Measurements from ENCODE around the gene TMEM72. TPM values are rescaled to one million over a fixed set of nuclear protein-coding genes. Genes with fewer than 3 reads are reported as not detected.
A peak's percentile ranks its signal among the peaks of the same experiment; 100 is the strongest.

Gene TMEM72
- total and polyA plus RNA-seq, 8 donors, result 1.2 to 7.7 (median 2.4) TPM

DNA sequence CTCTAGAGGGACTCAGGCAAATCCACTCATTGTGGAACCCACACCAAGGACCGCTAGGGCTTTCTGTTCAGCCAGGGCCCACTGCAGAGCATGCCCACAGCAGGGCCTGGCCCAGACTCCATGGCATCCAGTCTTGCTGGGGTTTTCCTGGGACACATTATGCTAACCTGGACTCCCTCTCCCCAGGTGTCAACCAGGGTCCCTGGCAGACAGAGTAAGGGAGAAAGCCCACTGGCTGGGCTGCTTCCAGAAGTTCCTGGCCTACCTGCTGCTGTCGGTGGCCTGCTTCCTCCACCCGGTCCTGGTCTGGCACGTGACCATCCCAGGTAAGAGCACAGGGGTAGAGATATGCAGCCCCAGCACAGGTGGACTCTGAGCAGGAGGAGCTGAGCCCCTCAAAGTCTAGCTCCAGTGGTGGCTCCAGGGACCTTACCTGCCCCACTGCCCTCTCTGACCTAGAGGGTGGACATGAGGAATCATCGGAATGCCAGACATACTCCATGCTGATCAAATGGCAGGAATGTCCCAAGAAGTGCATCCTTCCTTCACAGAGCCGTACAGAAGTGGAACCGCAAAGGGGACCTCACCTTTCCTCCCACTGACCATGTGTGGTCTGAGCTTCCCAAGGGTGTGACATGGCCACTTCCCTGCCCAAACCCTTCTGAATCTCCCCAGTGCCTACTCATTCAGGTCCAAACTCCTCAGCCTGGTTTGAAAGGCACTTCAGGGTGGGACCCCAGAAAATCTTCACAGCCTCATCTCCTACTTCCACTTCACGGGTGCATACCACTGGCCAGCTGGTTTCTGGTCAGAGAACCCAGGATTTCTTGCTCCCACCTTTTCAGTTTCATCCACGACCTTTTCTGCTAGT lies 22.5 kb downstream of the TMEM72 start:
- Histone ChIP-seq H3K27ac (peak overlapping the region in 2 of 4 donors; percentile 20 to 49), H3K9me3 (no peaks in the 10 kb centered on the region), H3K36me3 (no peaks in the 10 kb centered on the region), H3K27me3 (no peaks in the 10 kb centered on the region), H3K4me3 (no peak overlapping the region), H3K4me1 (peaks cover 0 to 8% (median 5%) of the 10 kb centered on the region in 3 donors)
- 73 to 77% methylated on average over 9 of the region's 9 CpGs for WGBS, 2 donors
- intact Hi-C loops (cut with DNase I), result loop anchor here in 2 of 3 donors (2.0 to 5.0 kb wide), 2 partner anchors 39 to 41 kb away; no protein-coding TSS in a partner anchor
- FAIRE-seq (no peak), ATAC-seq (no peak), DNase-seq (peak in 1 of 6 donors; percentile 16)
- no peak for TF ChIP-seq CTCF (IDR thresholded peaks at IDR 0.05)

DNA sequence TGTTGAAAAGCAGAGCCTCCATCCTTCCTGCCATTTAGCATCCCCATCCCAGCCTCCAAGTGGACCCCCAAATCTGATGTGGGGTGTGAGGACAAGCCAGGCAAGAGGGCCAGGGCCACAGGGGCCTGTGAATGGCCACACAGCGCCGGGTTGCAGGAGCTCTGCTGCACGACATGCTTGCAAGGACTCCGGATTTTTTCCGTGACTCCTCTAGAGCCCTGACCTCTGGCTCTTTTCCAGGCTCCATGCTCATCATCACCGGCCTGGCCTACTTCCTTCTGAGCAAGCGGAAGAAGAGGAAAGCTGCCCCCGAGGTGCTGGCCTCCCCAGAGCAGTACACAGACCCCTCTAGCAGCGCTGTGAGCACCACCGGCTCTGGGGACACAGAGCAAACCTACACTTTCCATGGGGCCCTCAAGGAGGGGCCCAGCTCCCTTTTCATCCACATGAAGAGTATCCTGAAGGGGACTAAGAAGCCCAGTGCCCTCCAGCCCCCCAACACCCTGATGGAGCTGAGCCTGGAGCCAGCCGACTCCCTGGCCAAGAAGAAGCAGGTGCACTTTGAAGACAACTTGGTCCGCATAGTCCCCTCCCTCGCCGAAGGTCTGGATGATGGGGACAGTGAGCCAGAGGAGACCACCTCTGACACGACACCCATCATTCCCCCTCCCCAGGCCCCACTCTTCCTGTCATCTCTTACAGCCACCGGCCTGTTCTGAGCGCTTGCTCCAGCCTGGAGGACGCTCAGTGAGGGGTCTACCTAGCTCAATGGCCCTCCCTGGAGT lies 23.5 kb downstream of the TMEM72 start:
- H3K9me3 ChIP-seq, result no peaks in the 10 kb centered on the region
- 81% methylated on average over 18 of the region's 18 CpGs for WGBS, 2 donors
- no peak for TF ChIP-seq CTCF (IDR thresholded peaks at IDR 0.05)
- FAIRE-seq (no peak), ATAC-seq (no peak), DNase-seq (peak in 1 of 6 donors; percentile 22)
- intact Hi-C loops (cut with DNase I), result loop anchor here in 1 of 3 donors (5.0 kb wide), 1 partner anchor 38 kb away; no protein-coding TSS in a partner anchor
- peak overlapping the region in 3 of 4 donors; percentile 24 to 80 (median 74) for H3K27ac ChIP-seq
- peaks cover 0 to 9% (median 5%) of the 10 kb centered on the region in 3 donors for H3K4me1 ChIP-seq
- H3K27me3 ChIP-seq, result no peaks in the 10 kb centered on the region
- no peak overlapping the region for H3K4me3 ChIP-seq
- H3K36me3 ChIP-seq, result no peaks in the 10 kb centered on the region

DNA sequence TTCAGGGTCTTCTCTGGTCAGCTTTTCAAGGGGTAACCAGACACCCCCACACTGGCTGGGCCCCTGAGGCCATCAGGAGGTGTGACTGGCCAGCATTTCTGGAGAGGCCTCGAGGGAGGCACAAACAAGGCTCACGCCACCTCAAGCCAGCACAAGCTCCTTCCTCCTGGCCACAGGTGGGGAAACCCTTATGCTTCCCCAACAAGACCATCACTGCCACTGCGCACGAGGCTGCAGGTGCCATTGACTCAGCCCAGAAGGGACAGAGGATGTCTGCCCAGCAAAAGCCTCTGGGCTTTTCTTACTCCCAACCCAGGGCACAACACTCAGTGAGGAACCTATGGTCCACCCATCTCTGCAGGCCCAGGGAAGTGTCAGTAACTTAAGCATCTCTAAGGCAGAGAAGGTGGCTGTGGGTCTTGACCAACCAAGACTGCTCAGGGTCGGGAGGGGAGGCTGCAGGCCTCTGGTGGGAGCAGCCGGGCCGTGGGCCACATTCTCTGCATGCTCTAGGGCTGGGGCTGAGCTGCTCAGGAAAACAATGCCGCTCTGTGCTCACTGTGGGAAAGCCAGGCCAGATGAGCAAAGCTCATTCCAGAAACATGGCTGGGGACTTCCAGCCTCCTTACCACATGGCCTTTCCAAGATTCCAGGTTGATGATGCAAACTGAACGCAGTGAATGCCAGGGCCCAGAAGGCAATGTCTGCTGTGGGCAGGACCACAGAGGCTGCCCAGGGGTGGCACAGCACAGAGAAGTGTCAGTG lies 24.2 kb downstream of the TMEM72 start:
- H3K9me3 ChIP-seq, result no peaks in the 10 kb centered on the region
- H3K36me3 ChIP-seq, result no peaks in the 10 kb centered on the region
- intact Hi-C loops (cut with DNase I), result no loop called here
- H3K4me1 ChIP-seq, result peaks cover 0 to 16% (median 5%) of the 10 kb centered on the region in 3 donors
- ATAC-seq (peak; percentile 37 to 75 (median 61)), DNase-seq (peak in 4 of 6 donors; percentile 52 to 64 (median 54)), FAIRE-seq (no peak)
- H3K4me3 ChIP-seq, result no peak overlapping the region
- 58 to 66% methylated on average over 9 of the region's 9 CpGs for WGBS, 2 donors
- H3K27me3 ChIP-seq, result no peaks in the 10 kb centered on the region
- peak overlapping the region; percentile 24 to 80 (median 54) for H3K27ac ChIP-seq
- no peak for TF ChIP-seq CTCF (IDR thresholded peaks at IDR 0.05)

- Histone ChIP-seq H3K4me3 (no peak overlapping the region), H3K9me3 (no peaks in the 10 kb centered on the region), H3K27me3 (no peaks in the 10 kb centered on the region), H3K36me3 (no peaks in the 10 kb centered on the region), H3K27ac (peak overlapping the region; percentile 24 to 80 (median 54)), H3K4me1 (peaks cover 0 to 16% (median 5%) of the 10 kb centered on the region in 3 donors)
- no peak for TF ChIP-seq CTCF (IDR thresholded peaks at IDR 0.05)
- DNase-seq (no peak), ATAC-seq (no peak), FAIRE-seq (no peak)
- WGBS, 2 donors, result 32 to 48% methylated on average over 3 of the region's 3 CpGs
- intact Hi-C loops (cut with DNase I), result no loop called here
Observed at GRCh38 chr10:44935966-44936295, 24.8 kb downstream of the TMEM72 start.
